Renal cortex interstitium (tissue), 11 donors: ENCODE measurements around the gene STARD13. TPM values are rescaled to one million over a fixed set of nuclear protein-coding genes. Genes with fewer than 3 reads are reported as not detected.
"Not testable (repeated sequence)": the region's sequence is repeated elsewhere in the genome, so short reads cannot be mapped to it uniquely, and the experiment has no call there.

Experiments used
- DNase-seq, 11 donors: peaks; one replicate each; pipeline ENCODE4 v3.0.0-alpha.2; 2013; ENCODE audit warnings: low read depth in 9 of 11, low spot score in 4 of 11; ENCODE audit errors: extremely low read depth in 1 of 11
- polyA plus RNA-seq, 3 donors: library from polyadenylated mRNA; unstranded; fragments of 120-200 nt; gene quantifications; one replicate each; pipeline ENCODE4 v1.2.1, GENCODE V29; 2013; ENCODE audit not compliant: insufficient read length in 3 of 3

STARD13 gene
- polyA plus RNA-seq, 3 donors: 21.4 to 33.0 (median 21.6) TPM

- DNase-seq: no peak
Measured at GRCh38 chr13:33242984-33243617, 42.5 kb downstream of the STARD13 start.

- not testable (repeated sequence) for DNase-seq
Measured at GRCh38 chr13:33242372-33242771, 43.2 kb downstream of the STARD13 start.

- no peak for DNase-seq
Measured at GRCh38 chr13:33236021-33236420, 49.5 kb downstream of the STARD13 start.

- no peak for DNase-seq
Measured at GRCh38 chr13:33235564-33235963, 50.0 kb downstream of the STARD13 start.

- DNase-seq: no peak
Measured at GRCh38 chr13:33235078-33235477, 50.5 kb downstream of the STARD13 start.

- DNase-seq: no peak
Measured at GRCh38 chr13:33233547-33233946, 52.0 kb downstream of the STARD13 start.

- no peak for DNase-seq
Measured at GRCh38 chr13:33232883-33233282, 52.7 kb downstream of the STARD13 start.

GRCh38 chr13:33231339-33231738, 54.2 kb downstream of the STARD13 start:
- DNase-seq: no peak

- no peak for DNase-seq
Measured at GRCh38 chr13:33230178-33230881, 55.2 kb downstream of the STARD13 start.

- DNase-seq: no peak
Measured at GRCh38 chr13:33229446-33230177, 55.9 kb downstream of the STARD13 start.

- no peak for DNase-seq
Measured at GRCh38 chr13:33228648-33229445, 56.7 kb downstream of the STARD13 start.

- DNase-seq: no peak
Measured at GRCh38 chr13:33227927-33228647, 57.5 kb downstream of the STARD13 start.

GRCh38 chr13:33224686-33225085, 60.9 kb downstream of the STARD13 start:
- DNase-seq: no peak

- DNase-seq: no peak
Measured at GRCh38 chr13:33224191-33224590, 61.4 kb downstream of the STARD13 start.

GRCh38 chr13:33219926-33220325, 65.6 kb downstream of the STARD13 start:
- no peak for DNase-seq

- no peak for DNase-seq
Measured at GRCh38 chr13:33218426-33218825, 67.1 kb downstream of the STARD13 start.

GRCh38 chr13:33218020-33218419, 67.5 kb downstream of the STARD13 start:
- no peak for DNase-seq

- no peak for DNase-seq
Measured at GRCh38 chr13:33217256-33217655, 68.3 kb downstream of the STARD13 start.

GRCh38 chr13:33213797-33214196, 71.8 kb downstream of the STARD13 start:
- no peak for DNase-seq
